HTR-8/SVneo (cell line): Measurements from ENCODE around the gene LEO1.
"Not testable (repeated sequence)": the region's sequence is repeated elsewhere in the genome, so short reads cannot be mapped to it uniquely, and the experiment has no call there.

Source experiments
- DNase-seq: peaks from one replicate; pipeline ENCODE4 v3.0.0; 2011; ENCODE audit warnings: low spot score, mixed read lengths; ENCODE audit not compliant: insufficient read length
- FAIRE-seq: peaks from 2 replicates; lab custom pipeline; 2011; peaks lifted over from hg19 to GRCh38; lab: Jason Lieb, UNC

Gene LEO1

GRCh38 chr15:52004806-52005205 lies 33.2 kb upstream of the LEO1 start:
- FAIRE-seq (no peak), DNase-seq (no peak)

- DNase-seq (no peak), FAIRE-seq (no peak)
Measured at GRCh38 chr15:52003710-52004109, 32.1 kb upstream of the LEO1 start.

- not testable (repeated sequence) for DNase-seq
Measured at GRCh38 chr15:52003089-52003488, 31.5 kb upstream of the LEO1 start.

GRCh38 chr15:52002351-52002750 lies 30.8 kb upstream of the LEO1 start:
- FAIRE-seq: no peak

More at GRCh38 chr15:52003089-52003488, 31.5 kb upstream of the LEO1 start:
- not testable (repeated sequence) for FAIRE-seq

GRCh38 chr15:51992953-51993352 lies 21.4 kb upstream of the LEO1 start:
- FAIRE-seq: no peak
- no peak for DNase-seq

More at GRCh38 chr15:52002351-52002750, 30.8 kb upstream of the LEO1 start:
- DNase-seq: no peak

GRCh38 chr15:51991141-51991540 lies 19.6 kb upstream of the LEO1 start:
- DNase-seq: no peak
- FAIRE-seq: no peak

- no peak for DNase-seq
- FAIRE-seq: no peak
Measured at GRCh38 chr15:51982770-51983103, 11.2 kb upstream of the LEO1 start.

GRCh38 chr15:51982013-51982769 lies 10.6 kb upstream of the LEO1 start:
- DNase-seq (peak; percentile 73), FAIRE-seq (peak; percentile 60)

GRCh38 chr15:51973775-51974174 lies 2.2 kb upstream of the LEO1 start:
- no peak for FAIRE-seq
- DNase-seq: no peak

- DNase-seq (no peak), FAIRE-seq (no peak)
Measured at GRCh38 chr15:51973220-51973619, 1.6 kb upstream of the LEO1 start.

- FAIRE-seq: no peak
- peak; percentile 20 for DNase-seq
Measured at GRCh38 chr15:51971032-51971374, 575 bp downstream of the LEO1 start.

GRCh38 chr15:51970132-51970817 lies 1.3 kb downstream of the LEO1 start:
- DNase-seq (no peak), FAIRE-seq (no peak)

GRCh38 chr15:51969728-51970127 lies 1.9 kb downstream of the LEO1 start:
- DNase-seq (no peak), FAIRE-seq (no peak)

GRCh38 chr15:51967583-51967982 lies 4.0 kb downstream of the LEO1 start:
- no peak for FAIRE-seq
- DNase-seq: no peak

- FAIRE-seq (no peak), DNase-seq (no peak)
Measured at GRCh38 chr15:51966192-51966591, 5.4 kb downstream of the LEO1 start.

GRCh38 chr15:51965691-51966090 lies 5.9 kb downstream of the LEO1 start:
- FAIRE-seq (no peak), DNase-seq (no peak)

GRCh38 chr15:51955504-51955903 lies 16.1 kb downstream of the LEO1 start:
- FAIRE-seq (no peak), DNase-seq (no peak)

- DNase-seq (no peak), FAIRE-seq (no peak)
Measured at GRCh38 chr15:51952805-51953204, 18.8 kb downstream of the LEO1 start.

- FAIRE-seq (no peak), DNase-seq (no peak)
Measured at GRCh38 chr15:51947124-51947523, 24.5 kb downstream of the LEO1 start.

GRCh38 chr15:51939216-51939615 lies 32.4 kb downstream of the LEO1 start:
- DNase-seq: no peak
- FAIRE-seq: no peak

GRCh38 chr15:51938286-51938685 lies 33.3 kb downstream of the LEO1 start:
- DNase-seq: no peak
- no peak for FAIRE-seq

- FAIRE-seq: no peak
- no peak for DNase-seq
Measured at GRCh38 chr15:51936105-51936478, 35.5 kb downstream of the LEO1 start.
